Measurements from ENCODE around the gene FRMD4A.

DNA sequence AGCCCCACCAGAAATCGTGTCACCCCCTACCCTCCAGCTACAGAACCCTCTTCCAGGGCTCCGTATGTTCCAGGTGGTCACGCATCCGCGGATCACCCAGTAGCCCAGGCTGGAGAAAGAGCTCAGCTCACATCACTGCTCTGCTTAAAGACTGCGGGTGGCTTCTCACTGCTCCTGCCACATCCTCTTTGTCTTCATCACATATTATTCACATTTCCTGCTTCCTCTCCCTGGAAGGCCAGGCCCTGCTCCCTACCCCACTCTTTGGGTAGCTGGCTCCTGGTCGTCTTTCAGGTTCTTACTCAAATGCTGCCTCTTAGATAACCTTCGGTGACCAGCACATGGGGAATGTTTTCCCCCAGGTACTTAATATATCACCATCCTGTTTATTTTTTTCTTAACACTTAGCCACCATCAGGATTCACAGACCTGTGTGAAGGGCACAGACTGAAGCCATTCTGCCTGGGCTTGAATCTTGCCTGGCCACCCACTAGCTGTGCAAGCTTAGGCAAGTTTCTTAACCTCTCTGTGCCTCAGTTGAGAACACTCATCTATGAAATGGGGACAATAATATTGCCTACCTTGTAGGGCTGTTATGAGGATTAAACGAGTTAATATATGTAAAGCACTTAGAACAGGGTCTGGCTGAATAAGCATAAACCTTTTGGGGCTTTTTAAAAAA is 436.2 kb downstream of the FRMD4A start:
- TF ChIP-seq, protein P1, sequence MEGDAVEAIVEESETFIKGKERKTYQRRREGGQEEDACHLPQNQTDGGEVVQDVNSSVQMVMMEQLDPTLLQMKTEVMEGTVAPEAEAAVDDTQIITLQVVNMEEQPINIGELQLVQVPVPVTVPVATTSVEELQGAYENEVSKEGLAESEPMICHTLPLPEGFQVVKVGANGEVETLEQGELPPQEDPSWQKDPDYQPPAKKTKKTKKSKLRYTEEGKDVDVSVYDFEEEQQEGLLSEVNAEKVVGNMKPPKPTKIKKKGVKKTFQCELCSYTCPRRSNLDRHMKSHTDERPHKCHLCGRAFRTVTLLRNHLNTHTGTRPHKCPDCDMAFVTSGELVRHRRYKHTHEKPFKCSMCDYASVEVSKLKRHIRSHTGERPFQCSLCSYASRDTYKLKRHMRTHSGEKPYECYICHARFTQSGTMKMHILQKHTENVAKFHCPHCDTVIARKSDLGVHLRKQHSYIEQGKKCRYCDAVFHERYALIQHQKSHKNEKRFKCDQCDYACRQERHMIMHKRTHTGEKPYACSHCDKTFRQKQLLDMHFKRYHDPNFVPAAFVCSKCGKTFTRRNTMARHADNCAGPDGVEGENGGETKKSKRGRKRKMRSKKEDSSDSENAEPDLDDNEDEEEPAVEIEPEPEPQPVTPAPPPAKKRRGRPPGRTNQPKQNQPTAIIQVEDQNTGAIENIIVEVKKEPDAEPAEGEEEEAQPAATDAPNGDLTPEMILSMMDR (IDR thresholded peaks at IDR 0.05; ENCODE audit: insufficient read depth, low read length, poor library complexity, severe bottlenecking): no peak
- TF ChIP-seq EZH2phosphoT487 (conservative IDR thresholded peaks at IDR 0.05; ENCODE audit: low read length): no peak

Data from SU-DHL-6 (cell line).